Mucosa of descending colon (tissue), 3 donors: Measurements from ENCODE around the gene POU5F1. TPM values are rescaled to one million over a fixed set of nuclear protein-coding genes. Genes with fewer than 3 reads are reported as not detected.
A peak's percentile ranks its signal among the peaks of the same experiment; 100 is the strongest.
"Not testable (repeated sequence)": the region's sequence is repeated elsewhere in the genome, so short reads cannot be mapped to it uniquely, and the experiment has no call there.

ENCODE experiments used
- ATAC-seq: fragments of 200-7000 bp; cut with Tn5 transposase; one replicate; pipeline ENCODE4 v1.9.1; 2020; ENCODE audit warnings: mild to moderate bottlenecking, moderate library complexity
- DNase-seq, 3 donors: peaks; one replicate each; pipeline ENCODE4 v3.0.0-alpha.2; 2020
- H3K36me3 ChIP-seq: fragments of 200-600 bp; one replicate; pipeline ENCODE4 v1.8.0; 2021; ENCODE audit warnings: low read depth, mild to moderate bottlenecking
- H3K4me1 ChIP-seq: fragments of 200-600 bp; one replicate; pipeline ENCODE4 v1.8.0; 2021; ENCODE audit warnings: low read depth, mild to moderate bottlenecking
- H3K4me3 ChIP-seq: fragments of 200-600 bp; one replicate; pipeline ENCODE4 v1.8.0; 2021; ENCODE audit warnings: mild to moderate bottlenecking
- H3K9me3 ChIP-seq: fragments of 200-600 bp; one replicate; pipeline ENCODE4 v1.8.0; 2021; ENCODE audit warnings: mild to moderate bottlenecking
- CTCF ChIP-seq: fragments of 200-600 bp; IDR thresholded peaks from one replicate; pipeline ENCODE4 v1.8.0; 2022; ENCODE audit warnings: antibody characterized with exemption, mild to moderate bottlenecking
- intact Hi-C, 2 donors: fragments of 100-400 bp; cut with DNase I in 1 of 2; cut with micrococcal nuclease in 1 of 2; formaldehyde crosslinking; loops; one replicate each; pipeline versions ENCODE4 v1.11.0 to v1.11.1; 2022; cut with DNase I, micrococcal nuclease
- total RNA-seq, 3 donors: library from RNA; stranded (reverse); fragmentation: NEBNext Ultra II Directional in 2 of 3; extraction: Animal tissue kit (Norgen Biotek cat#: 25700) in 2 of 3; gene quantifications; one replicate each; pipeline versions ENCODE4 v1.2.1 to v1.2.4, GENCODE V29; 2021 to 2023
- donor health status: DM: no; HTN: no; CAD: no; lungs with moderate emphysema.
- donor health status: DM: no; HTN: no; CAD: no.
- donor health status: DM: no; HTN: yes; CAD: no.

The POU5F1 gene
- total RNA-seq, 3 donors from 2014 or later, result 2.1 to 5.8 (median 3.4) TPM

- Histone ChIP-seq H3K4me1 (peaks cover 12% of the 10 kb centered on the region), H3K9me3 (no peaks in the 10 kb centered on the region), H3K4me3 (no peak overlapping the region), H3K36me3 (no peaks in the 10 kb centered on the region)
- ATAC-seq, result no peak
- no peak for DNase-seq
- intact Hi-C loops, result loop anchor here (5.0 to 10.0 kb wide), 2 partner anchors 56 to 172 kb away; partner anchors contain the start of gene PSORS1C2 (in 2 of the 2)
- no peak for TF ChIP-seq CTCF
These were observed 22.7 kb upstream of the POU5F1 start for GRCh38 chr6:31193206-31193605.

- intact Hi-C loops, result loop anchor here (5.0 to 10.0 kb wide), 2 partner anchors 55 to 172 kb away; partner anchors contain the start of gene PSORS1C2 (in 2 of the 2)
- peak; percentile 55 for ATAC-seq
These were observed 22.1 kb upstream of the POU5F1 start for GRCh38 chr6:31192431-31193105.

DNA sequence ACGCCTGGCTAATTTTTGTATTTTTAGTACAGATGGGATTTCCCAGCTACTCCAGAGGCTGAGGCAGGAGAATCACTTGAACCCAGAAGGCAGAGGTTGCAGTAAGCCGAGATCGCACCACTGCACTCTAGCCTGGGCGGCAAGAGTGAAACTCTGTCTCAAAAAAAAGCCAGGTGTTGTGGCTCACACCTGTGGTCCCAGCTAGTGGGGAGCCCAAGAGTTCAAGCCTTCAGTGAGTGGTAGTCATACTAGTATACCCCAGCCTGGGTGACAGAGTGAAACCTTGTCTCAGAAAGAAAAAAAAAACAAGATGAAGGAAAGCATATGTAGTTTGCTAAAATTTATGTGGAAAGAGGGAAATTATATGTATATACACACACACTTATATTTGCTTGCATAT is 20.0 kb upstream of the POU5F1 start:
- Histone ChIP-seq H3K4me1 (peaks cover 14% of the 10 kb centered on the region), H3K9me3 (no peaks in the 10 kb centered on the region), H3K36me3 (no peaks in the 10 kb centered on the region), H3K4me3 (no peak overlapping the region)
- no peak for TF ChIP-seq CTCF
- DNase-seq, result no peak
- no peak for ATAC-seq
- intact Hi-C loops, result loop anchor here (5.0 to 10.0 kb wide), 2 partner anchors 53 to 174 kb away; partner anchors contain the start of gene PSORS1C2 (in 2 of the 2)

More at GRCh38 chr6:31192431-31193105, 22.1 kb upstream of the POU5F1 start:
- H3K4me1 ChIP-seq, result peaks cover 12% of the 10 kb centered on the region
- not testable (repeated sequence) for H3K4me3 ChIP-seq, H3K36me3 ChIP-seq, H3K9me3 ChIP-seq
- DNase-seq, result peak; percentile 71 to 93 (median 84)
- peak; percentile 32 for TF ChIP-seq CTCF

- intact Hi-C loops, H3K36me3 ChIP-seq, H3K9me3 ChIP-seq, H3K4me3 ChIP-seq, ATAC-seq, DNase-seq: not testable (repeated sequence)
- H3K4me1 ChIP-seq, result peaks cover 14% of the 10 kb centered on the region
These were observed 18.7 kb upstream of the POU5F1 start for GRCh38 chr6:31189223-31189622.

DNA sequence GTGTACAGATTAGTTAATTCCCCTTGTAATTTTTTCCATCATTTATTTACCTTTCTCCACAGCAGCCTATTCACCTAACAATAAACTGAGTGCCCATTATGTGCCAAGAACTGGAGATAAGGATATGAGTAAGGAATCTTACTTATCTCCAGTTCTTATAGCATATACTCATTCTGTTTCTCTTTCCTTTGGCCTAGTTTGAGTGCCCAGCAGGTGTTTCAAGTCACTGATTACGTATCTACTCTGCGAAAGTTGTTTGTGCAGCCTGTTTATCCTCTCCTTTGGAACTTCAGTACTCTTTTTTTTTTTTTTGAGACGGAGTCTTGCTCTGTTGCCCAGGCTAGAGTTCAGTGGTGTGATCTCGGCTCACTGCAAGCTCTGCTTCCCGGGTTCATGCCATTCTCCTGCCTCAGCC is 17.3 kb upstream of the POU5F1 start:
- intact Hi-C loops, result no loop called here
- peak; percentile 91 for ATAC-seq
- Histone ChIP-seq H3K9me3 (no peaks in the 10 kb centered on the region), H3K4me1 (peaks cover 14% of the 10 kb centered on the region), H3K4me3 (no peak overlapping the region), H3K36me3 (no peaks in the 10 kb centered on the region)
- DNase-seq, result peak in 1 of 3 donors; percentile 62
- TF ChIP-seq CTCF, result no peak

GRCh38 chr6:31186052-31186734 is 15.7 kb upstream of the POU5F1 start:
- no peak overlapping the region for H3K4me3 ChIP-seq
- DNase-seq (peak; percentile 79 to 87 (median 84)), ATAC-seq (peak; percentile 59)
- intact Hi-C loops, result no loop called here
- no peak for TF ChIP-seq CTCF
- H3K9me3 ChIP-seq, result no peaks in the 10 kb centered on the region
- peaks cover 14% of the 10 kb centered on the region for H3K4me1 ChIP-seq
- no peaks in the 10 kb centered on the region for H3K36me3 ChIP-seq

GRCh38 chr6:31185695-31186051 is 15.2 kb upstream of the POU5F1 start:
- H3K9me3 ChIP-seq, intact Hi-C loops, H3K4me3 ChIP-seq, H3K36me3 ChIP-seq, ATAC-seq, DNase-seq: not testable (repeated sequence)
- H3K4me1 ChIP-seq, result peaks cover 14% of the 10 kb centered on the region

- DNase-seq, intact Hi-C loops, H3K4me3 ChIP-seq, ATAC-seq, H3K9me3 ChIP-seq, H3K36me3 ChIP-seq: not testable (repeated sequence)
- H3K4me1 ChIP-seq, result peaks cover 19% of the 10 kb centered on the region
These were observed 13.4 kb upstream of the POU5F1 start for GRCh38 chr6:31183859-31184258.

DNA sequence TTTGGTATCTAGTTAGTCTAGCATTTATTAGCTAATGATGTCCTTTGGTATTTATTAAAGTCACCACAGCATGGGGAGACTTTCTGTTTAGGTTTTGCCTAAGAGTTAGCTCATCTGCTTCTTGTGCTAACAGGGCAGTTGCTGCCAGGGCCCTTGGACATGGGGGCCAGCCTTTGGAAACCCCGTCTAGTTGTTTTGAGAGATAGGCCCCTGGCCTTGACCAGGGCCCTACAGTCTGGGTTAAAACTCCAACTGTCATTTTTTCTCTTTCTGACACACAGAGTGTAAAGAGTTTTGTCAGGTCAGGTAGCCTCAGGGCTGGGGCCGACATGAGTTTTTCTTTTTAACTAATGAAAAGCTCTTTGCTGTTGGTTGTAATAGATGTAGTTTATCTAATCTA is 12.8 kb upstream of the POU5F1 start:
- H3K4me3 ChIP-seq, result not testable (repeated sequence)

More for the DNA sequence above, 12.8 kb upstream of the POU5F1 start:
- H3K9me3 ChIP-seq, H3K36me3 ChIP-seq, intact Hi-C loops, ATAC-seq, DNase-seq: not testable (repeated sequence)
- peaks cover 20% of the 10 kb centered on the region for H3K4me1 ChIP-seq
